Keratinocyte (primary cell): ENCODE results near the gene SLC39A10. TPM values are rescaled to one million over a fixed set of nuclear protein-coding genes. Genes with fewer than 3 reads are reported as not detected.
"Not testable (repeated sequence)": the region's sequence is repeated elsewhere in the genome, so short reads cannot be mapped to it uniquely, and the experiment has no call there.

Source experiments
- DNase-seq: peaks from one replicate; pipeline ENCODE4 v3.0.0-alpha.2; 2011; ENCODE audit warnings: low read depth, missing footprints, low spot score
- FAIRE-seq: peaks from 2 replicates; lab custom pipeline; 2011; peaks lifted over from hg19 to GRCh38; lab: Jason Lieb, UNC
- H2AFZ ChIP-seq: 2 replicates; pipeline ENCODE4 v1.6.0; 2012; ENCODE audit warnings: low read length, control low read depth, inconsistent platforms; ENCODE audit not compliant: control insufficient read depth
- H3K27ac ChIP-seq: 2 replicates; pipeline ENCODE4 v1.5.1; 2011; ENCODE audit warnings: low read length; ENCODE audit not compliant: control insufficient read depth, insufficient read depth
- H3K27me3 ChIP-seq: 3 replicates; pipeline ENCODE4 v1.6.0; 2011; ENCODE audit warnings: low read length; ENCODE audit not compliant: control insufficient read depth, insufficient read depth; ENCODE audit errors: extremely low read depth
- H3K36me3 ChIP-seq, 2 experiments: 2 replicates in 1 of 2; 3 replicates in 1 of 2; pipeline ENCODE4 v1.5.1; 2011; ENCODE audit warnings: low read length in 2 of 2, mild to moderate bottlenecking in 1 of 2; ENCODE audit not compliant: control insufficient read depth in 2 of 2, insufficient read depth in 2 of 2; ENCODE audit errors: extremely low read depth in 1 of 2
- H3K4me1 ChIP-seq: 3 replicates; pipeline ENCODE4 v1.5.1; 2011; ENCODE audit warnings: low read length; ENCODE audit not compliant: control insufficient read depth, insufficient read depth; ENCODE audit errors: extremely low read depth
- H3K4me2 ChIP-seq: 3 replicates; pipeline ENCODE4 v1.6.0; 2011; ENCODE audit warnings: low read depth, low read length; ENCODE audit not compliant: control insufficient read depth, insufficient read depth; ENCODE audit errors: extremely low read depth
- H3K4me3 ChIP-seq, 3 experiments: fragments of 200-600 bp in 1 of 3; sonication (generic) in 1 of 3; 2 replicates in 2 of 3; 3 replicates in 1 of 3; pipeline ENCODE4 v1.5.1; 2011 to 2016; ENCODE audit warnings: low read length in 3 of 3, mild to moderate bottlenecking in 3 of 3, control low read depth in 2 of 3, inconsistent platforms in 1 of 3, low read depth in 1 of 3, mixed read lengths in 1 of 3, mixed run types in 1 of 3, moderate library complexity in 1 of 3; ENCODE audit not compliant: control insufficient read depth in 2 of 3, insufficient read depth in 2 of 3; ENCODE audit errors: extremely low read depth in 1 of 3
- H3K79me2 ChIP-seq: 2 replicates; pipeline ENCODE4 v1.6.0; 2012; ENCODE audit warnings: low read length; ENCODE audit not compliant: control insufficient read depth, insufficient read depth
- H3K9ac ChIP-seq: 3 replicates; pipeline ENCODE4 v1.6.0; 2011; ENCODE audit warnings: low read length; ENCODE audit not compliant: control insufficient read depth, insufficient read depth; ENCODE audit errors: extremely low read depth
- H3K9me1 ChIP-seq: 3 replicates; pipeline ENCODE4 v1.6.0; 2011; ENCODE audit warnings: low read length; ENCODE audit not compliant: control insufficient read depth, insufficient read depth; ENCODE audit errors: extremely low read depth
- H3K9me3 ChIP-seq: 2 replicates; pipeline ENCODE4 v1.5.1; 2012; ENCODE audit warnings: low read depth, low read length; ENCODE audit not compliant: control insufficient read depth
- H4K20me1 ChIP-seq: 3 replicates; pipeline ENCODE4 v1.6.0; 2011; ENCODE audit warnings: low read length; ENCODE audit not compliant: control insufficient read depth, insufficient read depth; ENCODE audit errors: extremely low read depth
- EZH2 ChIP-seq: IDR thresholded peaks from one replicate; pipeline ENCODE4 v1.6.1; 2012; ENCODE audit warnings: inconsistent platforms, mild to moderate bottlenecking, low read length, moderate library complexity
- dilution Hi-C: fragments of 300-500 bp; cut with MboI; formaldehyde crosslinking; loops from one replicate; pipeline ENCODE4 v1.7.0; 2020; ENCODE audit warnings: low sequenced_read_pairs; ENCODE audit not compliant: extremely low pct_ligation_motif_present
- polyA plus RNA-seq, 5 experiments: library from polyadenylated mRNA; depleted of rRNA in 3 of 5; stranded (reverse) in 3 of 5; stranded (forward) in 1 of 5; unstranded in 1 of 5; fragments of >200 nt; gene quantifications; 1 replicate in 1 of 5; 2 replicates in 3 of 5; 3 replicates in 1 of 5; pipeline versions ENCODE4 v1.2.1 to v1.2.3, GENCODE V29; 2011 to 2012; ENCODE audit warnings: missing spikeins in 2 of 5, low read depth in 1 of 5, low replicate concordance in 1 of 5
- TF ChIP-seq, protein P1 (sequence below), 3 experiments: IDR thresholded peaks in 1 of 3; conservative IDR thresholded peaks in 1 of 3; optimal IDR thresholded peaks in 1 of 3; 2 replicates in 2 of 3; 3 replicates in 1 of 3; pipeline versions ENCODE3 to v1.5.1; 2011; ENCODE audit warnings: low read length in 3 of 3, mild to moderate bottlenecking in 3 of 3, moderate library complexity in 2 of 3, control low read depth in 1 of 3, inconsistent platforms in 1 of 3; ENCODE audit not compliant: insufficient read depth in 2 of 3; ENCODE audit errors: extremely low read depth in 1 of 3

Gene SLC39A10
- polyA plus RNA-seq, 1 donor (not counting 4 experiments of a cell fraction or from before 2014, with no cell fraction given), result 19.4 TPM

DNA sequence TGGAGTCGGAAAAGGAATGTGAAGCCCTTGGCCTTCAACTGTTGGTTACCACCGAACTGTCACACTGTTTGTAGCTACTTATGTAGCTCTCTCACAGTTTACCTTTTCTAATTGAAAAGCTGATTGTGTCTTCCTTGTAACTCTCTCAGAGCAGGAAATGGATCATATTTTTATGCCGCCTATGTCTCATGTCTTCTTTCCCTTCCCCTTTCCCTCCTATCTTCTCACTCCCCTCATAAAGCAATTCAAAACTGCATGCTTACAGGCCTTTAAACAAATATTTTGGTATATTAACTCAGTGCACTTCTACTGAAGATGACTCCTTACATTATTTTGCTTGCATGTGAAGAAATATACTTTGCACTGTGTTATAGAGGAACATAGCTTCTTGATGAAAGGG lies 6.0 kb downstream of the SLC39A10 start:
- TF ChIP-seq, protein P1, sequence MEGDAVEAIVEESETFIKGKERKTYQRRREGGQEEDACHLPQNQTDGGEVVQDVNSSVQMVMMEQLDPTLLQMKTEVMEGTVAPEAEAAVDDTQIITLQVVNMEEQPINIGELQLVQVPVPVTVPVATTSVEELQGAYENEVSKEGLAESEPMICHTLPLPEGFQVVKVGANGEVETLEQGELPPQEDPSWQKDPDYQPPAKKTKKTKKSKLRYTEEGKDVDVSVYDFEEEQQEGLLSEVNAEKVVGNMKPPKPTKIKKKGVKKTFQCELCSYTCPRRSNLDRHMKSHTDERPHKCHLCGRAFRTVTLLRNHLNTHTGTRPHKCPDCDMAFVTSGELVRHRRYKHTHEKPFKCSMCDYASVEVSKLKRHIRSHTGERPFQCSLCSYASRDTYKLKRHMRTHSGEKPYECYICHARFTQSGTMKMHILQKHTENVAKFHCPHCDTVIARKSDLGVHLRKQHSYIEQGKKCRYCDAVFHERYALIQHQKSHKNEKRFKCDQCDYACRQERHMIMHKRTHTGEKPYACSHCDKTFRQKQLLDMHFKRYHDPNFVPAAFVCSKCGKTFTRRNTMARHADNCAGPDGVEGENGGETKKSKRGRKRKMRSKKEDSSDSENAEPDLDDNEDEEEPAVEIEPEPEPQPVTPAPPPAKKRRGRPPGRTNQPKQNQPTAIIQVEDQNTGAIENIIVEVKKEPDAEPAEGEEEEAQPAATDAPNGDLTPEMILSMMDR (optimal IDR thresholded peaks at IDR 0.05 in 1 of 3, IDR thresholded peaks at IDR 0.05 in 1 of 3, conservative IDR thresholded peaks at IDR 0.05 in 1 of 3; ENCODE audit: extremely low read depth in 1 of 3, insufficient read depth in 2 of 3, low read length in 3 of 3), result no peak
- no peak for TF ChIP-seq EZH2
- no peak overlapping the region for H3K4me3 ChIP-seq
- no peak overlapping the region for H3K27ac ChIP-seq
- H3K9me1 ChIP-seq, result no peaks in the 10 kb centered on the region
- no peak overlapping the region for H3K9ac ChIP-seq
- H3K27me3 ChIP-seq, result no peaks in the 10 kb centered on the region
- no peak overlapping the region for H2AFZ ChIP-seq
- peaks cover 23% of the 10 kb centered on the region for H3K79me2 ChIP-seq
- no peaks in the 10 kb centered on the region for H3K36me3 ChIP-seq
- H4K20me1 ChIP-seq, result peaks cover 3% of the 10 kb centered on the region
- DNase-seq (no peak), FAIRE-seq (no peak)
- no peaks in the 10 kb centered on the region for H3K9me3 ChIP-seq
- H3K4me1 ChIP-seq, result peaks cover 20% of the 10 kb centered on the region
- H3K4me2 ChIP-seq, result no peak overlapping the region
- dilution Hi-C loops, result no loop called here

DNA sequence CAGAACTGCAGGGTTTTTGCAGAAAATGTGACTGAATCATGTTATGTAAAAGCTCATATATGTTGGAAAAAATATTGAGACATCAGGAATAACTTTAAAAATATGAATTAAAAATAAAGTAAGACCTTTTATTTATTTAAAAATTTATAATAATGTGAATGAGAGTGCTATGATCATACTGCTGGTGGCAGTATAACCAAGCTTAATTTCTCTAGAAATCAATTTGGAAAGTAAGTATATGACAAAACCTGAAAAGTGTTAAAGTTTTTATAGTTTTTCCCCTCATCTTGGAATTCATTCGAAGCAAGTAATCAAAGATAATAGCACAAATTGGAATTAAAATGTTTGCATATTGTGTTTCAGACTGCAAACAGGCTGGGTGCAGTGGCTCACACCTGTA lies 7.5 kb downstream of the SLC39A10 start:
- TF ChIP-seq, protein P1 (optimal IDR thresholded peaks at IDR 0.05 in 1 of 3, IDR thresholded peaks at IDR 0.05 in 1 of 3, conservative IDR thresholded peaks at IDR 0.05 in 1 of 3; ENCODE audit: extremely low read depth in 1 of 3, insufficient read depth in 2 of 3, low read length in 3 of 3), result no peak
- no peak for TF ChIP-seq EZH2
- H4K20me1 ChIP-seq, result peaks cover 3% of the 10 kb centered on the region
- H3K4me2 ChIP-seq, result no peak overlapping the region
- peaks cover 20% of the 10 kb centered on the region for H3K4me1 ChIP-seq
- no peak overlapping the region for H3K27ac ChIP-seq
- no peak overlapping the region for H3K4me3 ChIP-seq
- H3K9me3 ChIP-seq, result no peaks in the 10 kb centered on the region
- H3K27me3 ChIP-seq, result no peaks in the 10 kb centered on the region
- no peak overlapping the region for H3K9ac ChIP-seq
- FAIRE-seq (no peak), DNase-seq (no peak)
- peaks cover 9% of the 10 kb centered on the region for H3K79me2 ChIP-seq
- H3K9me1 ChIP-seq, result no peaks in the 10 kb centered on the region
- no peaks in the 10 kb centered on the region for H3K36me3 ChIP-seq
- dilution Hi-C loops, result no loop called here
- no peak overlapping the region for H2AFZ ChIP-seq

DNA sequence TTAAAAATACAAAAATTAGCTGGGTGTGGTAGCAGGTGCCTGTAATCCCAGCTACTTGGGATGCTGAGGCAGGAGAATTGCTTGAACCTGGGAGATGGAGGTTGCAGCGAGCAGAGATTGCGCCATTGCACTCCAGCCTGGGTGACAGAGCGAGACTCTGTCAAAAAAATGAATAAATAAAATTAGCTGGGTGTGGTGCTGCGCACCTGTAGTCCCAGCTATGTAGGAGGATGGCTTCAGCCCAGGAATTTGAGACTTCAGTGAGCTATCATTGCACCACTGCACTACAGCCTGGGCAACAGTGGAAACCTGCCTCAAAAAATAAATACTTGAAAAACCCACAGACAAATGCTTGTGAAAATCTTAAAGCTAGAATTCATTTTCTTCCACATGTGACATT lies 8.1 kb downstream of the SLC39A10 start:
- DNase-seq, H3K27me3 ChIP-seq, FAIRE-seq, H3K79me2 ChIP-seq, H3K9me3 ChIP-seq, dilution Hi-C loops, H3K4me3 ChIP-seq, H4K20me1 ChIP-seq, H3K9ac ChIP-seq, H2AFZ ChIP-seq, H3K9me1 ChIP-seq, H3K27ac ChIP-seq, H3K4me2 ChIP-seq, H3K36me3 ChIP-seq: not testable (repeated sequence)
- H3K4me1 ChIP-seq, result peaks cover 14% of the 10 kb centered on the region
